HEK293 (cell line): Measurements from ENCODE around the gene FIGNL2.

ENCODE experiments used
- CTCF ChIA-PET: fragments of 350-600 bp; formaldehyde crosslinking; extraction: SDS; loops from one replicate; lab custom pipeline; 2021; ENCODE audit warnings: antibody characterized with exemption; lab: Yijun Ruan, JAX
- POLR2A ChIA-PET: fragments of 300-600 bp; formaldehyde crosslinking; extraction: SDS; loops from one replicate; lab custom pipeline; 2020; ENCODE audit warnings: antibody characterized with exemption, inconsistent platforms; lab: Yijun Ruan, JAX
- H3K27ac ChIP-seq: fragments of 200-500 bp; sonication (Bioruptor generic); 2 replicates; pipeline ENCODE4 v1.5.1; 2014; ENCODE audit warnings: low read depth, low read length, control low read depth, inconsistent platforms; ENCODE audit errors: extremely low read depth
- H3K36me3 ChIP-seq, 2 experiments: fragments of 200-500 bp in 1 of 2; sonication (Bioruptor generic) in 1 of 2; 1 replicate in 1 of 2; 2 replicates in 1 of 2; pipeline ENCODE4 v1.5.1; 2014 to 2017; ENCODE audit warnings: inconsistent platforms in 2 of 2, low read length in 2 of 2; ENCODE audit not compliant: control insufficient read depth in 2 of 2, insufficient read depth in 1 of 2
- H3K4me1 ChIP-seq: fragments of 200-500 bp; sonication (Bioruptor generic); 2 replicates; pipeline ENCODE4 v1.5.1; 2014; ENCODE audit warnings: mild to moderate bottlenecking, low read length, inconsistent platforms; ENCODE audit not compliant: control insufficient read depth, insufficient read depth
- H3K4me3 ChIP-seq: 2 replicates; pipeline ENCODE4 v1.5.1; 2011; ENCODE audit warnings: low read depth, mild to moderate bottlenecking, control low read depth, low read length, moderate library complexity
- H3K9me3 ChIP-seq: fragments of 200-500 bp; sonication (Bioruptor generic); 2 replicates; pipeline ENCODE4 v1.5.1; 2014; ENCODE audit warnings: low read depth, low read length, inconsistent platforms; ENCODE audit not compliant: control insufficient read depth, insufficient read depth
- BCL11A ChIP-seq: fragments of 450-650 bp; formaldehyde crosslinking; IDR thresholded peaks from 2 replicates; pipeline ENCODE4 v1.5.1; 2016; ENCODE audit warnings: low read depth, missing biosample characterization, missing genetic modification characterization
- KLF1 ChIP-seq: fragments of 450-650 bp; formaldehyde crosslinking; IDR thresholded peaks from 2 replicates; pipeline ENCODE4 v1.5.1; 2016; ENCODE audit warnings: missing biosample characterization, missing genetic modification characterization
- KLF9 ChIP-seq: fragments of 450-650 bp; formaldehyde crosslinking; IDR thresholded peaks from 2 replicates; pipeline ENCODE4 v1.5.1; 2016; ENCODE audit warnings: missing biosample characterization, missing genetic modification characterization, low read depth
- SCRT2 ChIP-seq: fragments of 450-650 bp; formaldehyde crosslinking; IDR thresholded peaks from 2 replicates; pipeline ENCODE4 v1.5.1; 2016; ENCODE audit warnings: missing biosample characterization, missing genetic modification characterization
- SP2 ChIP-seq: fragments of 450-650 bp; formaldehyde crosslinking; IDR thresholded peaks from 2 replicates; pipeline ENCODE4 v1.5.1; 2016; ENCODE audit warnings: missing biosample characterization, missing genetic modification characterization
- ZBTB48 ChIP-seq: fragments of 450-650 bp; formaldehyde crosslinking; IDR thresholded peaks from 2 replicates; pipeline ENCODE4 v1.5.1; 2016; ENCODE audit warnings: missing biosample characterization, missing genetic modification characterization
- ZNF10 ChIP-seq: fragments of 450-650 bp; formaldehyde crosslinking; IDR thresholded peaks from 2 replicates; pipeline ENCODE4 v1.5.1; 2017; ENCODE audit warnings: missing biosample characterization, missing genetic modification characterization
- ZNF114 ChIP-seq: fragments of 450-650 bp; formaldehyde crosslinking; IDR thresholded peaks from 2 replicates; pipeline ENCODE4 v1.5.0; 2017; ENCODE audit warnings: missing biosample characterization, missing genetic modification characterization
- ZNF157 ChIP-seq: fragments of 450-650 bp; formaldehyde crosslinking; IDR thresholded peaks from 2 replicates; pipeline ENCODE4 v1.5.1; 2016; ENCODE audit warnings: missing biosample characterization, missing genetic modification characterization
- ZNF302 ChIP-seq: fragments of 450-650 bp; formaldehyde crosslinking; IDR thresholded peaks from 2 replicates; pipeline ENCODE4 v1.5.1; 2016; ENCODE audit warnings: missing biosample characterization, missing genetic modification characterization, low read depth
- ZNF324 ChIP-seq: fragments of 450-650 bp; formaldehyde crosslinking; IDR thresholded peaks from 2 replicates; pipeline ENCODE4 v1.5.1; 2016; ENCODE audit warnings: missing biosample characterization, missing genetic modification characterization
- ZNF416 ChIP-seq: fragments of 450-650 bp; formaldehyde crosslinking; IDR thresholded peaks from 2 replicates; pipeline ENCODE4 v1.5.1; 2016; ENCODE audit warnings: missing biosample characterization, missing genetic modification characterization
- ZNF423 ChIP-seq: fragments of 450-650 bp; formaldehyde crosslinking; IDR thresholded peaks from 2 replicates; pipeline ENCODE4 v1.5.1; 2016; ENCODE audit warnings: missing biosample characterization, missing genetic modification characterization
- ZNF426 ChIP-seq: fragments of 450-650 bp; formaldehyde crosslinking; IDR thresholded peaks from 2 replicates; pipeline ENCODE4 v1.5.1; 2017; ENCODE audit warnings: missing biosample characterization, missing genetic modification characterization, mild to moderate bottlenecking, inconsistent platforms, moderate library complexity
- ZNF571 ChIP-seq: fragments of 450-650 bp; formaldehyde crosslinking; IDR thresholded peaks from 2 replicates; pipeline ENCODE4 v1.5.0; 2017; ENCODE audit warnings: missing biosample characterization, missing genetic modification characterization
- TF ChIP-seq, protein P1 (sequence below): fragments of 450-650 bp; formaldehyde crosslinking; IDR thresholded peaks from 2 replicates; pipeline ENCODE4 v1.5.1; 2016; ENCODE audit warnings: missing biosample characterization, missing genetic modification characterization, low read depth
- TF ChIP-seq, protein P2 (sequence below): fragments of 450-650 bp; formaldehyde crosslinking; IDR thresholded peaks from 2 replicates; pipeline ENCODE4 v1.5.1; 2017; ENCODE audit warnings: missing biosample characterization, missing genetic modification characterization
- TF ChIP-seq, protein P3 (sequence below): fragments of 450-650 bp; formaldehyde crosslinking; IDR thresholded peaks from 2 replicates; pipeline ENCODE4 v1.5.1; 2016; ENCODE audit warnings: missing biosample characterization, missing genetic modification characterization

FIGNL2 gene

DNA sequence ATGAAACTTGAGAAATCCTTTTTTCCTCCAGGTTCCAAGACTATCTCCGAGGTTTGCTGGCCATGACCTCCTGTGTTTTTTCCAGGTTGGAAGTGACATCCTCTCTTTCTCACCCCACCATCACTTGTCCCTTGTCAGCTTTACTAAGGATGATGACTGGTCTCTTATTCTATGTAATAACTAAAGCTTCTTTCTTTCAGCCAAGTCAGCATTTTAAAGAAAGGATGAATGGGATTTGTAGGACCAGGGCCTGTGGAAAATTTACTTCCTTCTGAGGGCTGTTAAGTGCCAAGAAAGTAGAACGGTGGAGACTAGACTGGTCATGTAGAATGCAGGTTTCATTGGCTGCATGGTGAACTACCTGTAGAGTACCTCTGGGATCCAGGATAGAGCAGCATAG, 73.6 kb downstream of the FIGNL2 start:
- H3K27ac ChIP-seq = no peak overlapping the region
- H3K4me3 ChIP-seq = no peak overlapping the region
- no peak for TF ChIP-seq KLF9 (tag by site-specific recombination)
- ChIA-PET POLR2A (no interaction called here), CTCF (interaction anchor here (0.6 to 1.4 kb wide), 2 partner anchors 100 to 145 kb away, joined by 4 read pairs; no protein-coding TSS in a partner anchor)
- H3K4me1 ChIP-seq = no peaks in the 10 kb centered on the region
- no peaks in the 10 kb centered on the region for H3K9me3 ChIP-seq
- H3K36me3 ChIP-seq = no peaks in the 10 kb centered on the region

DNA sequence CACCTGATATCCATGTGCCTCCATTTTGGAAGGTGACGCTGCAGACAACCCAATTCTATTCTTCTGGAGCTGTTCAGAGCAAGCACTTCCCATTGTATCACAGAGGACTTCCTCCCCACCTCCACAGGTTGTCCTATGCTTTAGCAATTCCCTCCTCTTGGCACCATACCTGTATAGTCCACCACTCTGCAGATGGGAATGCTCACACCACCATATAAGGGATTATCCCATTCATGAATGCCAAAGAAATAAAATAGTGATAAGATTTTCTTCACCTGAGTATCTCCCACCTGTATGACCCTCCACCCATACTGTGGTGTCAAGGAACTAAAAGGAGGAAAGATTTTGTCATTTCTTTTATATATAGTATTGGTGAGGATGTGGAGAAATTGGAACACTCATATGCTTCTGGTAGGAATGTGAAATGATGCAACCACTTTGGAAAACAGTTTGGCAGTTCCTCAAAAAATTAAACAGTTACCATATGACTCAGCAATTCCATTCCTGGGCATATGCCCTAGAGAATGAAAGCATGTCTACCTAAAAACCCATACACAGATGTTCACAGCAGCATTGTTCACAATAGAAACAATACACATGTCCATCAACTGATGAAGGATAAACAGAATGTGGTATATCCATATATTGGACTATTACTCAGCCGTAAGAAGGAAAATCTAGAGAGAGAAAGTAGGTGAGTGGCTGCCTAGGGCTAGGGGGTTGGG, 75.2 kb downstream of the FIGNL2 start:
- Histone ChIP-seq H3K36me3 (peaks cover 0 to 7% of the 10 kb centered on the region in 2 experiments; a peak in 1 of 3 replicates), H3K4me1 (no peaks in the 10 kb centered on the region), H3K9me3 (no peaks in the 10 kb centered on the region), H3K27ac (no peak overlapping the region), H3K4me3 (no peak overlapping the region)
- peak; percentile 76 for TF ChIP-seq ZNF10
- TF ChIP-seq ZNF157 (tag by site-specific recombination) = no peak
- CTCF ChIA-PET = no interaction called here
- POLR2A ChIA-PET = no interaction called here

DNA sequence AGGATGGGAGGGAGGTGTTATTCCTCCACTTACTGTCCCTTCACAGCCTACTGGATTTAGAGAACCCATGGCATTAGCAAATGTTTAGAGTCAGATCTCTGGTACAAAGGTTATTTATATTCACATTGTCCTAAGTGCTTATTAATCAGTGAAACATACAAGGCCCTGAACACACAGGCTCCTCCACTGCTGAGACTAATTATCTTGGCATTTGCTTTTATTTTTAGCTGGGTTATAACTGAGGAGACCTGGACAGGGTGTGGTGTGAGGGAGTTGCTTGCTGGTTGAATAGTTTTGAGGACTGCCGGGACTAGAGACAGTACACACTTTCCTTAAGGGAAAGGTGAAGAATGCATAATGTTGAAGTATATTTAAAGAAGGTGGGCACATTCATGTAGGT, 77.5 kb downstream of the FIGNL2 start:
- ChIA-PET CTCF (interaction anchor here (0.6 to 0.7 kb wide), 4 partner anchors 17 to 276 kb away, joined by 3 to 4 read pairs (median 4); no protein-coding TSS in a partner anchor), POLR2A (no interaction called here)
- H3K9me3 ChIP-seq = no peaks in the 10 kb centered on the region
- H3K27ac ChIP-seq = no peak overlapping the region
- H3K36me3 ChIP-seq = peaks cover 0 to 7% of the 10 kb centered on the region in 2 experiments; a peak in 1 of 3 replicates
- no peak overlapping the region for H3K4me3 ChIP-seq
- H3K4me1 ChIP-seq = no peaks in the 10 kb centered on the region
- no peak for TF ChIP-seq ZNF416 (tag by site-specific recombination)
- TF ChIP-seq ZNF302 (tag by site-specific recombination) = no peak
- TF ChIP-seq BCL11A (tag by site-specific recombination) = no peak
- no peak for TF ChIP-seq KLF1
- no peak for TF ChIP-seq ZNF571 (tag by site-specific recombination)
- TF ChIP-seq ZNF423 (tag by site-specific recombination) = no peak
- TF ChIP-seq ZBTB48 = no peak
- TF ChIP-seq SCRT2 (tag by site-specific recombination) = no peak
- TF ChIP-seq ZNF426 (tag by site-specific recombination) = no peak
- TF ChIP-seq ZNF114 (tag by site-specific recombination) = no peak
- TF ChIP-seq, protein P1, sequence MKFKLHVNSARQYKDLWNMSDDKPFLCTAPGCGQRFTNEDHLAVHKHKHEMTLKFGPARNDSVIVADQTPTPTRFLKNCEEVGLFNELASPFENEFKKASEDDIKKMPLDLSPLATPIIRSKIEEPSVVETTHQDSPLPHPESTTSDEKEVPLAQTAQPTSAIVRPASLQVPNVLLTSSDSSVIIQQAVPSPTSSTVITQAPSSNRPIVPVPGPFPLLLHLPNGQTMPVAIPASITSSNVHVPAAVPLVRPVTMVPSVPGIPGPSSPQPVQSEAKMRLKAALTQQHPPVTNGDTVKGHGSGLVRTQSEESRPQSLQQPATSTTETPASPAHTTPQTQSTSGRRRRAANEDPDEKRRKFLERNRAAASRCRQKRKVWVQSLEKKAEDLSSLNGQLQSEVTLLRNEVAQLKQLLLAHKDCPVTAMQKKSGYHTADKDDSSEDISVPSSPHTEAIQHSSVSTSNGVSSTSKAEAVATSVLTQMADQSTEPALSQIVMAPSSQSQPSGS (tag by site-specific recombination) = no peak
- TF ChIP-seq, protein P2, sequence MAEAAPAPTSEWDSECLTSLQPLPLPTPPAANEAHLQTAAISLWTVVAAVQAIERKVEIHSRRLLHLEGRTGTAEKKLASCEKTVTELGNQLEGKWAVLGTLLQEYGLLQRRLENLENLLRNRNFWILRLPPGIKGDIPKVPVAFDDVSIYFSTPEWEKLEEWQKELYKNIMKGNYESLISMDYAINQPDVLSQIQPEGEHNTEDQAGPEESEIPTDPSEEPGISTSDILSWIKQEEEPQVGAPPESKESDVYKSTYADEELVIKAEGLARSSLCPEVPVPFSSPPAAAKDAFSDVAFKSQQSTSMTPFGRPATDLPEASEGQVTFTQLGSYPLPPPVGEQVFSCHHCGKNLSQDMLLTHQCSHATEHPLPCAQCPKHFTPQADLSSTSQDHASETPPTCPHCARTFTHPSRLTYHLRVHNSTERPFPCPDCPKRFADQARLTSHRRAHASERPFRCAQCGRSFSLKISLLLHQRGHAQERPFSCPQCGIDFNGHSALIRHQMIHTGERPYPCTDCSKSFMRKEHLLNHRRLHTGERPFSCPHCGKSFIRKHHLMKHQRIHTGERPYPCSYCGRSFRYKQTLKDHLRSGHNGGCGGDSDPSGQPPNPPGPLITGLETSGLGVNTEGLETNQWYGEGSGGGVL (tag by site-specific recombination) = no peak
- no peak for TF ChIP-seq SP2 (tag by site-specific recombination)
- TF ChIP-seq ZNF324 (tag by site-specific recombination) = no peak
- TF ChIP-seq, protein P3, sequence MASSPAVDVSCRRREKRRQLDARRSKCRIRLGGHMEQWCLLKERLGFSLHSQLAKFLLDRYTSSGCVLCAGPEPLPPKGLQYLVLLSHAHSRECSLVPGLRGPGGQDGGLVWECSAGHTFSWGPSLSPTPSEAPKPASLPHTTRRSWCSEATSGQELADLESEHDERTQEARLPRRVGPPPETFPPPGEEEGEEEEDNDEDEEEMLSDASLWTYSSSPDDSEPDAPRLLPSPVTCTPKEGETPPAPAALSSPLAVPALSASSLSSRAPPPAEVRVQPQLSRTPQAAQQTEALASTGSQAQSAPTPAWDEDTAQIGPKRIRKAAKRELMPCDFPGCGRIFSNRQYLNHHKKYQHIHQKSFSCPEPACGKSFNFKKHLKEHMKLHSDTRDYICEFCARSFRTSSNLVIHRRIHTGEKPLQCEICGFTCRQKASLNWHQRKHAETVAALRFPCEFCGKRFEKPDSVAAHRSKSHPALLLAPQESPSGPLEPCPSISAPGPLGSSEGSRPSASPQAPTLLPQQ (tag by site-specific recombination) = no peak
